ENCODE results near the gene STIM2.

DNA sequence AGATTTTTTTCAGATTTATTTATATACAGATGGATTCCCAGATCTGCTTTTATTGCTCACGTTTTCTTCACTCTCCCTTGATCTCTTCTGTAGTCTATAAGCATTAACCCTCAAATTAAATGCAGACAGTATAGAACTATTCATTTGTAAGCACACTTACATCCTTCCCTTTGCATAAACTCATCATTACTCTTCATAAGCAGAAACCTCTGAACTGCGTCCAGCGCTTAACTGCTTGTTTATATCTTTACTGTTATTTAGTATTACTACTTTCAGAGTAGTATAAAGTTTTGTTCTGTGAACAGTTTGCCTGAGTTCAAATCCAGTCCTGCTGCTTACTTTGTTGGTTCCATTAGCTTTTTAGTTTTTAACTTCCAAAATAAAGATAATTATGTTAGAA is 132.9 kb downstream of the STIM2 start:
- TF ChIP-seq, protein P1, sequence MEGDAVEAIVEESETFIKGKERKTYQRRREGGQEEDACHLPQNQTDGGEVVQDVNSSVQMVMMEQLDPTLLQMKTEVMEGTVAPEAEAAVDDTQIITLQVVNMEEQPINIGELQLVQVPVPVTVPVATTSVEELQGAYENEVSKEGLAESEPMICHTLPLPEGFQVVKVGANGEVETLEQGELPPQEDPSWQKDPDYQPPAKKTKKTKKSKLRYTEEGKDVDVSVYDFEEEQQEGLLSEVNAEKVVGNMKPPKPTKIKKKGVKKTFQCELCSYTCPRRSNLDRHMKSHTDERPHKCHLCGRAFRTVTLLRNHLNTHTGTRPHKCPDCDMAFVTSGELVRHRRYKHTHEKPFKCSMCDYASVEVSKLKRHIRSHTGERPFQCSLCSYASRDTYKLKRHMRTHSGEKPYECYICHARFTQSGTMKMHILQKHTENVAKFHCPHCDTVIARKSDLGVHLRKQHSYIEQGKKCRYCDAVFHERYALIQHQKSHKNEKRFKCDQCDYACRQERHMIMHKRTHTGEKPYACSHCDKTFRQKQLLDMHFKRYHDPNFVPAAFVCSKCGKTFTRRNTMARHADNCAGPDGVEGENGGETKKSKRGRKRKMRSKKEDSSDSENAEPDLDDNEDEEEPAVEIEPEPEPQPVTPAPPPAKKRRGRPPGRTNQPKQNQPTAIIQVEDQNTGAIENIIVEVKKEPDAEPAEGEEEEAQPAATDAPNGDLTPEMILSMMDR (conservative IDR thresholded peaks at IDR 0.05): no peak
- TF ChIP-seq EZH2 (IDR thresholded peaks at IDR 0.05; ENCODE audit: low read depth): no peak

Measured in PC-9 (cell line).